ENCODE results near the gene KDM5D.

The KDM5D gene

DNA sequence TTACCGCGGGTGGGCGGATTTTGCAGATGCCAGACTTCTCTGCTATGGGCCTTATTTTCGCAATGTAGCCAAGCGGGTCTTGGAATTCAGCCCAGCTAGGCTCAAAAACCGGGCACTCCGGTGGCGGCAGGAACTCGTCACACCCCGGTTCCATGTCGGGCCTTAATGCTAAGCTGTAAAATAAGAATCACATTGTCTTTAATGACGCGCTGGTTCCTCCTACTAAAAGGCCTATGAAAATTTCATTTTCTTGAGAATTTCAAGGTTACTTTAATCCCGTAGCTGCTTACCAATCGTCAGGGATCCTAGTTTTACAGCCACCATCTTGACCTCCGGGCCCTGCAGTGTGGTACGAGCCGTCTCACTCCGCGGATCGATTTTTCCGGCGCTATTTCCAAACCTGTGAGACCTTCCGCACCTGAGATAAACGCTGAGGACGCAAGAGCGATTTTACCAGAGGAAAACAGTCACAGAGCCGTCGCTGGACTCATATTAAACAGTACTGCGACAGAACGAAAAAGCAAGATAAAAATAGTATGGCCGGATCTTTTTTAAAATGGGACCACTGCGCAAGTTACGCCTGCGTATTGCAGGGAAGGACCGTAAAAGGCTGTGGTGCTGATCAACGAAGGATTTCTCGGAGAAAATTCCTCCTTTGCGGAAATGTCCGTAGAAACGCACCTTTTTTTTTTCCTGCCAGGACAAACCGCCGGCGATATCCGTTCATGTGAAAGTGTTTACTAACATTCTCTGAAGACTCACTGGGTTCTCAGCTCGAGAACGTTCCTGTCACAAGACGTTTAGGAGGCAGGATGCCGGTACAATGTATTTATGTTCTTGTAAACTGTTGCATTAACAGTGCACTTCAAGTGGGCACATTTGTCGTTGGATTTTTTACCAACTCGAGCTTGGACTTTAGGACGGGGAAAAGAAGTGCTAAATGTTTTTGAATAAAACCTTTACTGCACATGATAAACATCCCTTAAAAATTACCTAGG lies at the start of gene KDM5D:
Gene KDM5D, minus strand, starts transcription at position 346 of the 998 bp plus-strand sequence. Its CDS starts 192 bp downstream, at position 154.
- no peak for DNase-seq

DNA sequence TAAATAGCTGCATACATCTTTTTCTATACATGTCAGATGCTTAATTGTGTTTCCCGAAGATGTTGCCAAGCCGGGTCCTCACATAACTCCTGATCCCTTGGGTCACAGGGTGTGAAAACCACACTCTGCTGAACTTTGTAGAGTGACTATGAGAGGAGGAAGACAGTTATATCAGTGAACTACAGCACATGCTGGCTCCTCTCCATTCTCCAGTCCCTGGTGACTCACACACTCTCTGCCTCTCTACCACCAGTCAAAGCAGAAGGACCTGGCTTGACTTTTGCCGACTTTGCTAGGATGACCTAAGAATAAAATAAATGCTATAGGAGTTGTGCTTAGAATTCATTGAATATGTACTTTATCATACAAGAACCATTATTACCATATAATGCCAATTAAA lies 23.8 kb upstream of the KDM5D start:
- no peak for DNase-seq

DNA sequence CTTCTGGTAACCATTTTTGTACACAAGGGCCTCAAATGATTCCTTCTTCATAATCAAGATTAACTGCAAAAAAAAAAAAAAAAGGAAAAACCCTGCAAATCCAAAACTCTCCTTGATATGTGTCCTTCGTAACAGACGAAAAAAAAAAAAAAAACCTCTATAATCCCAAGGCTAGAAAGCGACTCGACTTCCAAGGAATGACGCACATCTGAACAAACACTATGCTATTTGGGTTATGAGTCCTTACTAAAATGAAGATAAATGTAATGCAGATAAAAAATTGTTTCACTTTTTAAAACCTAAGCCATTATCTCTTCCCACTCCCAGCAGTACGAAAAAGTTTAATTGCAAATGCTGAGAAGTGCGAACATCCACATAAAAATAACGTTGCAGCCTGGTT lies 1.2 kb downstream of the KDM5D start:
- DNase-seq: no peak

DNA sequence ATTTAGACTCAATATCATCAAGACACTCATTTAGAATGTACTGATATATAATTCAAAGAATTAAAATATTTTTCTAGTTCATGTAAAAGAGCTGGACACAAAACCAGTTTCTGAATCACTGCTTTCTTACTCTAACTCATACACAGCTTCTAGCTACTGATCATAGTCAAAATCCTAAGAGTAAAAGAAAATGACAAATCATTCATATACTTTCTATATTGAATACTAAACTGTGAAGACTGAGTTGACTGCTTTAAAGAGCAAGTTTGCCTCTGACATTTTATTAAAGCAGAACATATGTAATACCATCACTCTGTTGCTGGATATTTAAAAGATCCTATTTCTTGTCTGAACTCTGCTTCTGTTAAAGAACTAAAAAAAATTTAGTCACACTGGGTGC lies 2.4 kb downstream of the KDM5D start:
- DNase-seq: no peak

DNA sequence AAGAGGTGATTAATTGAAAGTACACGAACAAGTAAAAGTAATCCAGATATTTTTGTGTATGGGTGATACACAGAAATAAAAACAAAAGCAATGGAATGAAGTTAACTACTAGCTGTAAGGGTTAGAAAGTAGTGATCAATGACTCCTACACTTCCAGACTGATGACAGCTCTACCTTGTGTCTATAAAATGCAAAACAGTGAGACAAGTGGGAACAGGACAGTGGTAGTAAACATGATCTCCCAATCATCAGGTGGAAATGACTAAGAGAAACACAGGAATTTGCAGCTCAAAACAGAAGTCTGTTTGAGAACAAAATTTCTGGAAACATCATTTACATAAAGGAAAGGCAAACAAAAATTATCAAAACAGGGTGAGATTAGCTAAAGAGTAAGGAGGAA lies 10.1 kb downstream of the KDM5D start:
- DNase-seq: no peak

DNA sequence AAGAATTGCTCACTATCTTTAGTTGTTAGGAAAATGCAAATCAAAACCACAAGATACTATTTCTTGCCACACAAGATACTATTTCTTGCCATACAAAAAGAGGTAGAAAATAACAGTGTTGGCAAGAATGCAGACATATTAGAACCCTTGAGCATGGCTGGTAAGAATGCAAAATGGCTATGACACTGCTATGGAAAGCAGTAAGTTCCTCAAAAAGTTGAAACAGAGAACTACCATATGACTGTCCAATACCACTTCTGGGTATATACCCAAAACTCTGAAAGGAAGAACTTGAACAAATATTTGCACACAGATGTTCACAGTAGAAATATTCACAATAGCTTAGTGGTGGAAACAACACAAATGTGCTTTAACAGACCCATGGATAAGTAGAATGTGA lies 26.6 kb downstream of the KDM5D start:
- no peak for DNase-seq

DNA sequence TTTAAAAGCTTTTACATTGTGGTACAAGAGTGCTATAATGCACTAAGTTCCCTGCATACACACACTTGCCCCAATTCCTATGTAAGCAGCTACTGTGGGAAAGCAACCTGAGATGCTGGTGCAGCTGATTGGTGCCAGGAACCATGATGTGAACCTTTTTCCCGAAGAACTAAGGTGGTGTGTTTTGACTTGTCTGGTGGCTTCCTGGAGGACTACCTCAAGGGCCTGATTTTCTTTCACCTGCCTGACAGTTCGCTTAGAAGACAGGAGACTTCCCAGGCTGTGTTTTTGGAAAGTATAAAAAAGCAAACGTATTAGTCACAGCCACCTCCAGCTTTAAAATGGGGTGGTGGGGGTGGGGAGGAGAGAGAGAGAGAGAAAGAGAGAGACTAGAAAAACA lies 27.4 kb downstream of the KDM5D start:
- DNase-seq: no peak

DNA sequence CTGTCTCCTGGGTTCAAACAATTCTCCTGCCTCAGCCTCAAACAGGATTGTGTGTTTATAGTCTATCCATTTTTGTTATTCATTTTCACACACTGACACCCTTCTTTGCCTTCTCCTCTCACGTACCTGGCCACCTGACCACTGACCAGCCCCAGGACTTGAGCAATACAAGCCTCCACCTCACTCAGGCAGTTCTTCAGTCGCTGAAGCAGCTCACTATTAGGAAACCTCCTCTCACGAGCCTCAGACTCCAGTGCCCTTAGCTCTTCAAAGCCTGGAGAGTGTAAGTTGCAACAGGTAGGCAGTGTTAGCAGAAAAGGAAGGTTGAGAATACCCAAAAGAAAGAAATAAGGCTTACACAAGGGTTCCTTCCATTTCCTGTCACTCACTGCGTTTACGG lies 29.3 kb downstream of the KDM5D start:
- DNase-seq: no peak

DNA sequence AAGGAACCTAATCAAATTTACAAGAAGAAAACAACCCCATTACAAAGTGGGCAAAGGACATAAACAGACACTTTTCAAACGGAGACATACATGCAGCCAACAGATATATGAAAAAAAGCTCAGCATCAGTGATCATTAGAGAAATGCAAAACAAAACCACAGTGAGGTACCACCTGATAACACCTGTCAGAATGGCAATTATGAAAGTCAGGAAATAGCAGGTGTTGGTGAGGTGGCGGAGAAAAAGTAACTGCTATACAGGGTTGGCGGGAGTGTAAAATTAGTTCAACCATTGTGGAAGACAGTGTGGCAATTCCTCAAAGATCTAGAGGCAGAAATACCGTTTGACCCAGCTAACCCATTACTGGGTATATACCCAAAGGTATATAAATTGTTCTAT lies 31.1 kb downstream of the KDM5D start:
- DNase-seq: no peak

DNA sequence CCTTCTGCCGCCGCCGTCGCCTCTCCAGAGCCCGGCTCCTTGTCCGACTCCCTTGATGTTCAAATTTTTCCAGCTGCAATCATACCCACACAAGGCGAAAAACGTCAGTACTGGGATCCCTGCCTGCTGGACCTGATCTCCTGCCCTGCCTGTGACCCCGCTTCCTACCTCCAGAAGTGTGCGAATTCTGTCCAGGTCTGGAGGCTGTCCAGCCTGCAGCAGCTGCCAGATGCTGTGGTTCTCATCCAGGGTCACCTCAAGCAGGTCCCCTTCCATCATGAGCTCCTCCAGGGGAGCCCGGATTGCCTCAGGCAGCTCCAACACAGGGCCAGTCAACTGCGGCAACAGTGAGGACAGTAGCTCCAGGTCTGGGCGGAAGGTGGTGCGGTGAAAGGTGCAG lies 38.3 kb downstream of the KDM5D start:
- DNase-seq: no peak

DNA sequence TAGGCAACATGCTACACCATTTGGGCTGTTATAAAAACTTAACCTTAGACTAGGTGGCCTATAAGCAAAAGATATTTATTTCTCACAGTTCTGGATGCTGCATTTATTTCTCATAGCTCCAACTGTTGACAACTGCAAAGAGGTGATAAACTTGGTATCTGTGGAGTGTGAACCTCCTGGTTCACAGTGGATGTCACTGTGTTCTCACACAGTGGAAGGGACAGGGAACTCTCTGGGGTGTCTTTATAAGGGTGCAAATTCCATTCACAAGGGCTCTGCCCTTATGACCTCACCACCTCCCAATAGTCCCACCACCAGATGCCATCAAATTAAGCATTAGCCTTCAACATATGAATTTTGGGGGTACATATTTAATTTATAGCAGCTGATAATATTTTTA lies 46.0 kb downstream of the KDM5D start:
- DNase-seq: no peak

DNA sequence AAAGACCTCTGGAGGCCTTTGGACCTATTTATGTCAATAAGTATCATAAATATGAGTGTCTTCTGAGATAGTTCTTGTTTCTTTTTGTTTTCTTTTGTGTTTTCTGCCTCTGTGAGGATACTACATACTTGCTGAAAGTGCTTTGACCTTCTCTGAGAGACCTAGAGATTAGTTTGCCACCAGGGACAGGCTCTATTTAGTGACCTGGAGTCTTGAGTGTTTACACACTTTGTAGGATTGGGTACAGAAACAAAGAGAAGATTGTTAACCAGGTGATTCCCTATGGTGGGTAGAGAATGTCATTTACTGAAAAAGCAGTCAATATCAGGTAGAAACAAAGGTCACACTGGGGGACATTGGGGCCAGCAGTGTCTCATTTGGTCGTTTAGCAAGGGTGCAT lies 63.7 kb downstream of the KDM5D start:
- DNase-seq: no peak
